Adrenal gland (tissue), 12 donors: ENCODE measurements around the gene RAD23B. TPM values are rescaled to one million over a fixed set of nuclear protein-coding genes. Genes with fewer than 3 reads are reported as not detected.

Experiments
- DNase-seq, 7 donors: peaks; one replicate each; pipeline ENCODE4 v3.0.0-alpha.2; 2019 to 2020
- H3K27ac ChIP-seq, 5 donors: fragments of 200-600 bp; sonication (generic) in 4 of 5; 1 replicate in 3 of 5; 2 replicates in 2 of 5; pipeline versions ENCODE4 v1.5.1 to v1.8.0; 2016 to 2020; ENCODE audit warnings: mild to moderate bottlenecking in 1 of 5
- H3K27me3 ChIP-seq: fragments of 200-600 bp; 2 replicates; pipeline ENCODE4 v1.8.0; 2021
- H3K36me3 ChIP-seq, 2 donors: fragments of 200-600 bp; replicated peaks in 1 of 2; 1 replicate in 1 of 2; 2 replicates in 1 of 2; pipeline versions ENCODE4 v1.5.1 to v1.8.0; 2018 to 2022
- H3K4me1 ChIP-seq, 2 donors: fragments of 200-600 bp; replicated peaks in 1 of 2; 1 replicate in 1 of 2; 2 replicates in 1 of 2; pipeline versions ENCODE4 v1.5.1 to v1.8.0; 2018 to 2021
- H3K4me3 ChIP-seq, 4 donors: fragments of 200-600 bp; sonication (generic) in 3 of 4; one replicate each; pipeline ENCODE4 v1.5.1; 2016 to 2018
- H3K9me3 ChIP-seq, 3 donors: fragments of 200-600 bp; sonication (generic) in 1 of 3; replicated peaks in 1 of 3; 1 replicate in 2 of 3; 2 replicates in 1 of 3; pipeline versions ENCODE4 v1.5.1 to v1.8.0; 2016 to 2021
- CTCF ChIP-seq, 6 experiments: fragments of 450-650 bp in 4 of 6; fragments of 200-600 bp in 2 of 6; sonication (generic) in 1 of 6; IDR thresholded peaks; 1 replicate in 5 of 6; 2 replicates in 1 of 6; pipeline versions ENCODE4 v1.5.1 to v1.8.0; 2016 to 2021; ENCODE audit warnings: antibody characterized with exemption in 6 of 6, mild to moderate bottlenecking in 2 of 6, moderate library complexity in 1 of 6
- POLR2A ChIP-seq, 2 donors: fragments of 450-650 bp; IDR thresholded peaks; one replicate each; pipeline ENCODE4 v1.6.1; 2017; ENCODE audit warnings: antibody characterized with exemption in 2 of 2, mild to moderate bottlenecking in 2 of 2, moderate library complexity in 1 of 2
- WGBS, 4 donors: extraction: QIAGEN DNeasy Blood & Tissue Kit in 2 of 4; methylation state at CpG; one replicate each; pipeline versions ENCODE4 v1.1.5 to v1.1.7; 2013 to 2017; 5-methylcytosine and 5-hydroxymethylcytosine counted together
- intact Hi-C, 2 donors: fragments of 100-400 bp; cut with DNase I; formaldehyde crosslinking; loops; one replicate each; pipeline versions ENCODE4 v1.14.1 to v1.15.0; 2022 to 2023
- polyA plus RNA-seq, 3 donors: library from polyadenylated mRNA; stranded (reverse); fragments of 200-250 nt in 2 of 3; fragments of 350-450 nt in 1 of 3; fragmentation: Illumina TruSeq in 1 of 3; extraction: RNeasy Lipid Tissue Mini Kit (QIAGEN cat#74804) in 1 of 3; gene quantifications; one replicate each; pipeline ENCODE4 v1.2.3, GENCODE V29; 2013 to 2014
- total RNA-seq, 9 donors: library from RNA; depleted of rRNA in 4 of 9; stranded (reverse); fragments of >200 nt in 4 of 9; fragments of 120-200 nt in 1 of 9; fragmentation: NEBNext Ultra II Directional in 1 of 9; extraction: Animal tissue kit (Norgen Biotek cat#: 25700) in 1 of 9; gene quantifications; one replicate each; pipeline versions ENCODE4 v1.1.0 to v1.2.4, GENCODE V29; 2013 to 2023
- donor health status: healthy with polysubstance abuse.
- donor health status: Bipolar disorder and iron deficiency.
- donor health status: DM: yes; HTN: yes; CAD: no.
- donor health status: DM: no; HTN: no; CAD: no.
- donor health status: DM: no; HTN: no; CAD: no.
- donor health status: DM: yes; HTN: yes; CAD: no.

Gene RAD23B
- total and polyA plus RNA-seq, 12 donors, result 31.7 to 222 (median 75.4) TPM

GRCh38 chr9:107309271-107309670, 26.2 kb downstream of the RAD23B start:
- TF ChIP-seq CTCF (IDR thresholded peaks at IDR 0.05) (no peak), POLR2A (IDR thresholded peaks at IDR 0.05) (no peak)
- H3K4me1 ChIP-seq, result peaks cover 0 to 5% of the 10 kb centered on the region in 2 donors
- intact Hi-C loops, result no loop called here
- no peaks in the 10 kb centered on the region for H3K27me3 ChIP-seq
- 79 to 93% (median 88%) methylated on average over 5 of the region's 5 CpGs for WGBS, 4 donors
- H3K36me3 ChIP-seq, result peaks cover 0 to 53% of the 10 kb centered on the region in 2 donors
- no peaks in the 10 kb centered on the region for H3K9me3 ChIP-seq
- no peak overlapping the region for H3K4me3 ChIP-seq
- H3K27ac ChIP-seq, result no peak overlapping the region
- no peak for DNase-seq

- intact Hi-C loops, result no loop called here
- Histone ChIP-seq H3K27ac (no peak overlapping the region), H3K27me3 (no peaks in the 10 kb centered on the region), H3K9me3 (no peaks in the 10 kb centered on the region), H3K36me3 (peaks cover 0 to 39% of the 10 kb centered on the region in 2 donors), H3K4me3 (no peak overlapping the region), H3K4me1 (peaks cover 0 to 10% of the 10 kb centered on the region in 2 donors)
- no peak for DNase-seq
- TF ChIP-seq CTCF (IDR thresholded peaks at IDR 0.05) (no peak), POLR2A (IDR thresholded peaks at IDR 0.05) (no peak)
- WGBS, 4 donors, result 86 to 91% (median 88%) methylated on average over 8 of the region's 8 CpGs
Measured at GRCh38 chr9:107312376-107313050, 29.4 kb downstream of the RAD23B start.

GRCh38 chr9:107313555-107314096, 30.5 kb downstream of the RAD23B start:
- no peak overlapping the region for H3K27ac ChIP-seq
- 94 to 100% (median 98%) methylated on average over 1 of the region's 1 CpG for WGBS, 4 donors
- intact Hi-C loops, result no loop called here

GRCh38 chr9:107314763-107315162, 31.7 kb downstream of the RAD23B start:
- Histone ChIP-seq H3K4me1 (peaks cover 0 to 10% of the 10 kb centered on the region in 2 donors), H3K4me3 (no peak overlapping the region), H3K9me3 (no peaks in the 10 kb centered on the region), H3K27me3 (no peaks in the 10 kb centered on the region), H3K27ac (no peak overlapping the region), H3K36me3 (peaks cover 0 to 37% of the 10 kb centered on the region in 2 donors)
- 45 to 100% (median 100%) methylated on average over 1 of the region's 1 CpG for WGBS, 4 donors
- TF ChIP-seq CTCF (IDR thresholded peaks at IDR 0.05), result no peak
- intact Hi-C loops, result no loop called here
- DNase-seq, result no peak

More at GRCh38 chr9:107313555-107314096, 30.5 kb downstream of the RAD23B start:
- Histone ChIP-seq H3K4me1 (peaks cover 0 to 10% of the 10 kb centered on the region in 2 donors), H3K4me3 (no peak overlapping the region), H3K36me3 (peaks cover 0 to 37% of the 10 kb centered on the region in 2 donors), H3K9me3 (no peaks in the 10 kb centered on the region), H3K27me3 (no peaks in the 10 kb centered on the region)
- no peak for DNase-seq
- TF ChIP-seq POLR2A (IDR thresholded peaks at IDR 0.05) (no peak), CTCF (IDR thresholded peaks at IDR 0.05) (no peak)
